Measurements from ENCODE around the gene PLEKHA1. TPM values are rescaled to one million over a fixed set of nuclear protein-coding genes. Genes with fewer than 3 reads are reported as not detected.
A peak's percentile ranks its signal among the peaks of the same experiment; 100 is the strongest.

The PLEKHA1 gene
- total RNA-seq, 3 donors from 2014 or later: 24.2 to 38.9 (median 26.2) TPM

GRCh38 chr10:122427280-122427679 lies 52.8 kb downstream of the PLEKHA1 start:
- Histone ChIP-seq H3K9me3 (no peaks in the 10 kb centered on the region), H3K27me3 (no peaks in the 10 kb centered on the region), H3K4me3 (no peak overlapping the region), H3K27ac (no peak overlapping the region), H3K4me1 (no peaks in the 10 kb centered on the region), H3K36me3 (peaks cover 9% of the 10 kb centered on the region)
- TF ChIP-seq CTCF (IDR thresholded peaks at IDR 0.05) (no peak), POLR2A (IDR thresholded peaks at IDR 0.05) (no peak), POLR2AphosphoS5 (IDR thresholded peaks at IDR 0.05) (no peak)
- DNase-seq (ENCODE audit: low spot score in 2 of 2): no peak
- intact Hi-C loops (cut with DNase I; ENCODE audit: low total_unique reads): no loop called here

GRCh38 chr10:122435212-122435827 lies 60.8 kb downstream of the PLEKHA1 start:
- Histone ChIP-seq H3K4me3 (no peak overlapping the region), H3K27me3 (no peaks in the 10 kb centered on the region), H3K4me1 (no peaks in the 10 kb centered on the region), H3K27ac (no peak overlapping the region), H3K36me3 (no peaks in the 10 kb centered on the region), H3K9me3 (peaks cover 0 to 10% of the 10 kb centered on the region in 2 donors)
- TF ChIP-seq POLR2AphosphoS5 (IDR thresholded peaks at IDR 0.05) (no peak), CTCF (IDR thresholded peaks at IDR 0.05) (peak; percentile 68 to 80 (median 80))
- intact Hi-C loops (cut with DNase I; ENCODE audit: low total_unique reads): no loop called here
- DNase-seq (ENCODE audit: low spot score in 2 of 2): no peak

GRCh38 chr10:122441961-122442360 lies 67.5 kb downstream of the PLEKHA1 start:
- Histone ChIP-seq H3K27ac (no peak overlapping the region), H3K4me3 (no peak overlapping the region), H3K9me3 (peaks cover 0 to 10% of the 10 kb centered on the region in 2 donors), H3K36me3 (no peaks in the 10 kb centered on the region), H3K27me3 (no peaks in the 10 kb centered on the region), H3K4me1 (no peaks in the 10 kb centered on the region)
- no peak for DNase-seq (ENCODE audit: low spot score in 2 of 2)
- TF ChIP-seq POLR2A (IDR thresholded peaks at IDR 0.05) (no peak), CTCF (IDR thresholded peaks at IDR 0.05) (no peak)
- intact Hi-C loops (cut with DNase I; ENCODE audit: low total_unique reads): no loop called here

- Histone ChIP-seq H3K36me3 (no peaks in the 10 kb centered on the region), H3K4me1 (no peaks in the 10 kb centered on the region), H3K9me3 (no peaks in the 10 kb centered on the region), H3K4me3 (no peak overlapping the region), H3K27ac (no peak overlapping the region), H3K27me3 (no peaks in the 10 kb centered on the region)
- no peak for DNase-seq (ENCODE audit: low spot score in 2 of 2)
- intact Hi-C loops (cut with DNase I; ENCODE audit: low total_unique reads): no loop called here
- TF ChIP-seq CTCF (IDR thresholded peaks at IDR 0.05) (no peak), POLR2A (IDR thresholded peaks at IDR 0.05) (no peak), POLR2AphosphoS5 (IDR thresholded peaks at IDR 0.05) (no peak)
Observed at GRCh38 chr10:122445469-122445868, 71.0 kb downstream of the PLEKHA1 start.

- intact Hi-C loops (cut with DNase I; ENCODE audit: low total_unique reads): no loop called here
- Histone ChIP-seq H3K27me3 (no peaks in the 10 kb centered on the region), H3K36me3 (no peaks in the 10 kb centered on the region), H3K27ac (no peak overlapping the region), H3K9me3 (no peaks in the 10 kb centered on the region), H3K4me1 (no peaks in the 10 kb centered on the region), H3K4me3 (no peak overlapping the region)
- no peak for TF ChIP-seq POLR2A (IDR thresholded peaks at IDR 0.05)
- TF ChIP-seq CTCF (IDR thresholded peaks at IDR 0.05): no peak
- TF ChIP-seq POLR2AphosphoS5 (IDR thresholded peaks at IDR 0.05): no peak
- no peak for DNase-seq (ENCODE audit: low spot score in 2 of 2)
Observed at GRCh38 chr10:122445904-122446303, 71.4 kb downstream of the PLEKHA1 start.
